Smooth muscle cell of the brain vasculature (primary cell): ENCODE measurements around the gene BPIFB3.

ENCODE experiments used
- DNase-seq: peaks from one replicate; pipeline ENCODE4 v3.0.0-alpha.2; 2012; ENCODE audit warnings: low read depth, low spot score

BPIFB3 gene, protein sequence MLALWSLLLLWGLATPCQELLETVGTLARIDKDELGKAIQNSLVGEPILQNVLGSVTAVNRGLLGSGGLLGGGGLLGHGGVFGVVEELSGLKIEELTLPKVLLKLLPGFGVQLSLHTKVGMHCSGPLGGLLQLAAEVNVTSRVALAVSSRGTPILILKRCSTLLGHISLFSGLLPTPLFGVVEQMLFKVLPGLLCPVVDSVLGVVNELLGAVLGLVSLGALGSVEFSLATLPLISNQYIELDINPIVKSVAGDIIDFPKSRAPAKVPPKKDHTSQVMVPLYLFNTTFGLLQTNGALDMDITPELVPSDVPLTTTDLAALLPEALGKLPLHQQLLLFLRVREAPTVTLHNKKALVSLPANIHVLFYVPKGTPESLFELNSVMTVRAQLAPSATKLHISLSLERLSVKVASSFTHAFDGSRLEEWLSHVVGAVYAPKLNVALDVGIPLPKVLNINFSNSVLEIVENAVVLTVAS

DNA sequence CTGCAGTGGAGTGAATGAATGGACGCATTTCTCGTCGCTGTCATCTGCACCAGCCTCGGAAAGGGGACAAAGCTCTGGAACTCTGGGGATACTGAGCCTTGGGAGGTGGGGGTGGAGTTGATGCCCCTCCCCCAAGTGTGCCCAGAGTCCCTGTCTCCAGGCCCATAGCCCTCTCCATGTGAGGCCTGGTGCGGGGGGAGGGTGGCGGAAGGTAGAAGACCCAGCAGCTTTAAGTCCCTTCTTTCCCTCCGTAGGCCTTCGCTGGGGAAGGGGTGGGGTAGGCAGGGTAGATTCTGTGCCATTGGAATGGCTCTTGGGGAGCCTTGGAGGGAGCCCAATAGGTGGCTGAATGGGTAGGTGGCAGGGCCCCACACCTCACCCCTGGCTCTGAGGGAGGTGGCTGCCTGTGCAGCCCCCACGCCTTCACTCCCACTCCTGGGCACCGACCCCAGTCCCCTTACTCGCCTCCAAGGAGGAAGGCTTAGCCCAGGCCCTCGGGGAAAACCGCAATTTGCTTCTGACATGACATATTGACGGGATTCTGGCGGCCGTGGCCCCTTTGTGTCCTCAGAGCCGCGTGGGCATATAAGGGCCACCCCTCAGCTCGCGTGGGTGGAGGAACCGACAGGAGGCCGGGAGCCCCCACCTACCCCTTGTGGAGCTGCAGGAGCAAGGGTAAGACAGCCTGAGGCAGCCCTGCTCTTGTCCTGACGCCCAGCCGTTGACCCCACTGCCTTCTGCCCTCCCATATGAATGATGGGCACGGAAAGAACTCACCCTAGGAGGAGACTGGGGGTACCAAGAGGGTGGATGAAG lies at the start of gene BPIFB3:
Gene BPIFB3, plus strand, starts transcription at position 613 of the 816 bp plus-strand sequence. CDS start 1,533 bp downstream, outside the sequence.
- DNase-seq: no peak

DNA sequence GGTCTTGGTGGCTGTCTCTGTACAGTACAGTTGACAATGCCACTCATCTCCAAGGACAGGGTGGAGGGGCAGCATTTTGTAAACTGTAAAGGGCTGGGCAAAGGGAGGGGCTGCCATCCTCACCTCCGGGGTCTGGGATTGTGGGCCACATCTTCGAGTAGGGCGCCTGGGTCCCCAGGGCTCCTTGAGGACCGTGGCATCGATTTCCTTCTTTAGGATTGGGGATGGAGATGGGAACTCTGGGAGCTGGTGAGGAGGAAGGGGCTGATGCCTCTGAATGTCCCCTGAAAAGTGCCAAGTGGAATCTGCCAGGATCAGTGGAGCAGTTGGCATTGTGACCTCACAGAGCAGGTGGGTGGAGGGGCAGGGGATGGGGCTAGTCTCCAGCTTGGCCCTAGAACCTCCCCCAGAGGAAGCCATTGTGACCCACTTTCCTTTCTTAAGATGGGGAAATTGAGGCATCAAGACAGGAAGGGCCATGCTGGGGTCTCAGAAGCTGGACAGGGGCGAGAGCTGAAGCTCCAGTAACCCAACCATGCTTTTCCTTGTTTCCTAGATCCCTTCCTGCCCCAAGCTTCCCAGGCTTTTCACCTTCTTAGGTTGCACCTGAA lies 49.5 kb upstream of the BPIFB3 start, which contains the start of gene SUN5:
Gene SUN5, minus strand, starts transcription at position 293 of the 611 bp plus-strand sequence. Its CDS starts 93 bp downstream, at position 200.
- DNase-seq: no peak

DNA sequence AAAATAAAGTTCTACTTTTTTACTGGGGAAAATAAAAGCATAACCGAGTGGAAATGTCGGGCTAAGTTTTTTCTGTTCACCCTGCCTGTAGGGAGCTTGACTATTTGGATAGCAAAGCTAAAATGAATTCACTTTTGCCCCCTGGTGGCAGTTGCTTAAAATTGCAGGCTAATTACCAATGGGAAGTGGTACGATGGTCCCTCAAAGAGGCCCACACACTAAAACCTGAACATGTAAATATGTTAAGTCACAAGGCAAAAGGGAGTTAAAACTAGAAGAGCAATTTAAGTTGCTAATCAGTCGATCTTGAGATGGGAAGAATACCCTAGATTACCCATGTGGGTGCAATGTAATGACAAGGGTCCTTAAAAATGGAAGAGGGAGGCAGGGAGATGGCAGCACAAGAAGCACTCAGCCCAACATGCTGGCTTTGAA lies 48.6 kb upstream of the BPIFB3 start:
- DNase-seq: no peak

DNA sequence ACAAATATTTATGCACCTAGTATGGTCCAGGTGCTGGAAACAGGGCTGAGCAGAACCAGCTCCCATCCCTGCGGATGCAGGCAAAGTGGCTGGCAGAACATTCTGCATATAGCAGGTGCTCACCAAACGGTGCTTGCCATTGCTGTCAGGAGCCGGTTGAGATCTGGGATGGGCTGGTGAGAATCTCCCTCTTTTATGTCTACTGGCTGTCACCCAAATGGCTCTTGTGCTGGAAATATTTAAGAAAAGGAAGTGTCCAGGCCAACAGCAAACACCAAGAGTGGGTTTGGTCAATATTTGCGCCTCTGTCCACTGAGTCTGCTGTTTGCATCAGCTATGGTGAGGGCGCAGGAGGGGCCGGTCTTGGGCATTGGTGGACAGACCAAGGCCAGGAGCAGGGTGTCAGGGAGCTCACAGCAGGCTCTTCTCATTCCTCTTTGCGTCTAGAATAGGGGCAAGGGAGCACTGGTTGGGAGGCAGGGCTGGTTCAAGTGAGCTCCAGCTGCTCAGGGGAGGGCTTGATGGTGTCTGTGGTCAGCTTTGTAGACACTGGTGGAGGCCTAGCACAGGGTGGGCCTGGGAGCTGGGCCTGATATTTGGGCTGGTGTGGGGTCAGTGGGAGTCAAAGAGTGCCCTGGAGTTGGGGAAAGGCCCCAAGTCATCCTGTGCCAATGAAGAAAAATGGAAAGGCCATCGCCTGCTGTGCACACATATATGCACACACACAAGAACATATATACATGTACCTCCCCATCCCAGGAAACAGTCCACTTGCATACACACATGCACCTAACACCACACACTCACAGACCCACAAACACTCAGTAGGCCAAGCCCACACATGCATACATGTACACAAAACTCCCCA lies 47.6 kb upstream of the BPIFB3 start:
- DNase-seq: no peak

DNA sequence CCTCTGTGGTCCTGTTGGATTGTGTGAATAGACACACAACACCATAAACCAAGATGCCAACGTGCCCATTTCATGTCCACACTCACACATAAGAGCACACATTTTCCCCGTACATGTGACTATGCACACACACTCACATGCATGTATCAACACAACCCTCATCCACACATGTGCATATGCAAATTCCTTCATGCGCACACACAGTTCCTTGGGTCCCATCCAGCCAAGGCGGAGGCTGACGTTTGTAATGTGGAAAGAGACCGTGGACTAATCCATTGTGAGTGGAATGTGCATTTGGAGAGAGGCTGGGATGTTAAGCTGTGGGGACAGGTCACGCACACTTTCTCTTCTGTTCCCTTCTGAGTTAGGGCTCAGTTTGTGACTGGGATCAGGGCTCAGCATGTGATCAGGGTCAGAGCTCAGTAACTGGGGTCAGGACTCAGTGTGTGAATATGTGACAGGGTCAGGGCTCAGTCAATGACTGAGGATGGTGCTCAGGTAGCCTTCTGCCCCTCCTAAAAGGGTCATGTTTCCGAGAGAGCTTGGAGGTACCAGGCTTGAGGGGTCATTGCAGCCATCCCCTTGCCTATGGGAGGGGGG lies 46.8 kb upstream of the BPIFB3 start:
- DNase-seq: no peak

DNA sequence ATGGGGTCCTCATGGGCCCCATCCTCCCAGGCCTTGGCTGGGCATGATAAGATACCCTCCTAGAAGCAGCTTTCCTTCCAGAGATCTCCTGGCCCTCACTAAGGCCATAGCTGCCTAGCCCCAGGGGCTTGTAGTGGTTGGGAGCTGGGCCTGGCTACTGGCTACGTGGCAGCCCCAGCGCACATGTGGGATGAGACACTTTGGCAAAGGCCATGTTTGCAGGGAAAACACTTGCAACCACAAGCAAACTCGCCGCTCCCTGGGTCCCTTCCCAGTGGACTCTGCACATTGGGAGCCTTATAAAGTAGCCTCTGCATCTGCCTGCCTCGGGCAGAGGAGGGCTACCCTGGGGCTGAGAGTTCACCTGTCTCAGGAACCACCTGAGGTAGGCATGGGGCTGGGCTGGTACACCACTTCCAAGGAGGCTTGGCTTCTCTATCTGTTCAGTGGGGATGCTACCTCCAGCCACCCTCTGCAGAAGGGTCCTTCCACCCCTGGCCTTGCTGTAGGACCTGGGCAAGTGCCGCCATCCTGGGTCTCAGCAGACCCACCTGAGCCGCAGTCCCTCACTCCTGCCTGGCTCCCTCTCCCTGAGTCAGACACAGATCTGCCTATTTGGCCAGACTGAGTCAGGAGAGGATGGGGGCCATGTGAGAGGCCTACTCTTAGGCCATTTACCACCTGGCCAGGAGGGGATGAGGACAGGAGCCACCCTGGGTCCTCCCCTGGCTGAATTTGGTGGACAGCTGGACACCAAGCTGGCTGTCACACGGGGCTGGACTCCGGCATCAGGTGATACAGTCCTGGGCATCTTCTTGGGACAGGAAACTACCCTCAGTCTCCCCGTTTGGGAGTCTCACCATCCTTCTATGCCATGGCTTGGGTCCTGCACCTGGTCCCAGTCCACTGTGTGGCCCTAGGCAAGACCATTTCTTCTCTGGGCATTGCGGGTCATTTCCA lies 46.0 kb upstream of the BPIFB3 start, which contains the start of gene BPIFB2:
Gene BPIFB2, plus strand, starts transcription at position 329 of the 960 bp plus-strand sequence. CDS start 871 bp downstream, outside the sequence.
- no peak for DNase-seq

DNA sequence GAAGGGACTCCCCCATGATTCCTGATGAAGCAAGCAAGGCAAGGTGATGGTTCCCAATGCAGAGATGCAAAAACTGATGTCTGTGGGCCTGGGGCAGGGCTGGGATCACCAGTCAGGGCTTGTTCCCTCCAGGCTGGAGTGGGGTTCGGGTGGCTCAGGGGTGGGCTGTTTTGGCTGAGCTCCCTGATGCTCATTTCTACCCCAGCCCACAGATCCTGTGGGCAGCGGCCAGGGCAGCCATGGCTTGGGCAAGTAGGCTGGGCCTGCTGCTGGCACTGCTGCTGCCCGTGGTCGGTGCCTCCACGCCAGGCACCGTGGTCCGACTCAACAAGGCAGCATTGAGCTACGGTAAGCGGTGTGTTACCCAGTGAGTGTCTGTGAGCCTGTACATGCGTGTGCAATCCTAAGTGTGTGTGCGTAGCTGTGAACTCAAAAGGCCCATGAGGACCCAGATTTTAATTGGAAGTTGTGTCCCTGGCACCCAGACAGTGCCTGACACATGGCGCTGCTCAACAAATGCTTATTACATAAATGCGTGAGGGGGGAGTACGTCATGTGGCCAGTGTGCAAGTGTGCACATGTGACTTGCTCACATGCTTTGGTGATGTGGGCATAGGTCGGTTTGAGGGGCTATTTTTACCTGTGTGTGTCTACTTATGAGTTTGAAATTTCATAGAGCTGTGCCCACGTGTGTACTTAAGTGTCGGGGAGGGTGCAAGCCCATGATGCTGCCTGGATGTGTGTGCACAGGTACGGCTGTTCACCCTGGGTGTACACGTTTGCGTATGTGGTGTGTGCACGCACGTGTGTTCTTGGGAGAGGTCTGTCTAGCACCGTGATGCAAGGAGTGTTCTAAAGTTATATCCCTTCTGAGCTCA lies 45.1 kb upstream of the BPIFB3 start:
- no peak for DNase-seq

DNA sequence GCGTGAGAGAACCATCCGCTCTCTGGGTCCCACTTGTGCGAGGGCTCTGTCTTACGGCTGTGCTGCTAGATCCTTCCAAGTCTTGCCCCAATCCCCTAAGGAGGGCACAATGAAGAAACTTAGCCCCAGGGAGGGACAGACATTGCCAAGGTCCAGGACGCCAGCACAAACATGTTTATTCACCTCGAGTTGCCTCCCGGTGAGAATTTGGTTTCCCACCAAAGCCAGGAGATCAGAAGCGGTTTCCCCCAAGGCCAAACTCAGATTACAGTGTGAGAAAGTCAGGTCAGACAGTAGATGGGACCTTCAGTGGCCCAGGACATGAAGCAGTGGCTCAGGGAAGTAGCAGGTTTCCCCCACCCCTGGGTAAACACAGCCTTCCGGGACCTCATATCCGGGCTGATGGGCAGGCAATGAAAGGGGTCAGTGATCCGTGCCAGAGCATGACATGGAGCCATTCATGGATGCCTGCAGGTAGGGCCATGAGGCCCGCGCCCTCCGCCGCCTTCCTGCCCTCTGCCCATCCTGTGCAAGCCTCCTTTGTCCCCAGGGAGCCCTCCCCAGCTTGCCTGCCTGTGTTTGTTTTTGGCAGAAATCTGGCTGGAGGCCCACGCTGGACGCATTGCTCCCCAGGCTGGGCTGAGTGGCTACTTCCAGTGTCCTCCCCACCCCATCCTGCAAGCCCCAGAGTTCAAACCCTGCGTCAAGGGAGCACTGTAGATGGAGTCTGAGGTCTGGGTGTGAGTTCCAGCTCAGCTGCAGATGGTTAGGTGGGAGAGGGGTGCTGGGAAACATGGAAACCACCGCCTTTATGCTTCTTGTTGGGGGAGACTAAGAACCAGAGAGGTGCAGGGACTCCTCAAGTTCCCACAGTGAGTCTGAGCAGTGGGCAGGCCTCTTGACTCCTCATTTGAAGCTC lies 44.2 kb upstream of the BPIFB3 start:
- DNase-seq: no peak

DNA sequence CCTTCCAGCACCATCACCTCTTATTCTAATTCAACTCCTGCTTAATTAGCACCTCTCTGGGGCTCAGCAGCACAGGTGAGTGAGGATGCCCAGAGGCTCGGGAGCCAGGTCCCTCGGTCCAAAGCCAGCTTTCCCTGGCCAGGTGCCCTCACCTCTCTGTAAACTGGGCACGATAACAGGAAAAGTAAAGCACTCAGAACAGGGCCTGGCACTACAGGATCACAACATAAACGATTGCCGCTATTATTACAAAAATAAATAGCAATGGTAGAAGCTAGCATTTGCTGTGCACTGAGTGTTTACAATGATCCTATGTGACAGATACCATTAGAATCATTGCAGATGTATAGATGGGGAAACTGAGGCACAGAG lies 43.6 kb upstream of the BPIFB3 start:
- no peak for DNase-seq

DNA sequence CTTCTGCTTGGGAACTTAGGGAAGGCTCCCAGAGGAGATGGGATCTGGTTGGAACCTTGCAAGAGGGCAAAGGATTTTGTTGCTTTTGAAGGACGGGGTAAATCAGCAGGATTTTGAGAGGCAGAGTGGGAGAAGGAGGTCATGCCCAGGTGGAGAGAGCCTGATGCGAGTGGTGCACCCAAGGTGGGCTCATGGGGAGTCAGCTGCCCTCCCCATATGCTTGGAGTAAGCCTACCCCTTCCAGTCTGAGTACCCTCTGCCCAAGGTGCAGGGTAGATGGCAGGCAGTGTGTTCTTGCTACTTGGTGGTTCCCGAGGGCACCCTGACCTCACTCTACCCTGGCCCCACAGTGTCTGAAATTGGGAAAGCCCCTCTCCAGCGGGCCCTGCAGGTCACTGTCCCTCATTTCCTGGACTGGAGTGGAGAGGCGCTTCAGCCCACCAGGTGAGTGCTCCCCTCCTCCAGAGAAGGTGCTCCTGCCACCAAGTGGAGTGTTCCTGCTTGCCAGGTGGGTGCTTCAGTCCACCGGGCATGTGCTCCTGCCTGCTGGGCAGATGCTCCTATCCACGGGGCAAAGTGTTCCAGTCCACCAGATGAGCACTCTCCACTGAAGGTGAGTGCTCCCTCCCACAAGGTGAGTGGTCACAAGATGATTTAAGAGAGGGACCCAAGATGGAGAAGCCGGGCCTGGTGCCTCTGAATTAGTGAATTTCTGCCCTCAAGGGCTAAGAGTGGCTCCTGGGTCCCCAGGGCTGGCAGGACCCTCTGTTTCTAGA lies 42.8 kb upstream of the BPIFB3 start:
- no peak for DNase-seq

DNA sequence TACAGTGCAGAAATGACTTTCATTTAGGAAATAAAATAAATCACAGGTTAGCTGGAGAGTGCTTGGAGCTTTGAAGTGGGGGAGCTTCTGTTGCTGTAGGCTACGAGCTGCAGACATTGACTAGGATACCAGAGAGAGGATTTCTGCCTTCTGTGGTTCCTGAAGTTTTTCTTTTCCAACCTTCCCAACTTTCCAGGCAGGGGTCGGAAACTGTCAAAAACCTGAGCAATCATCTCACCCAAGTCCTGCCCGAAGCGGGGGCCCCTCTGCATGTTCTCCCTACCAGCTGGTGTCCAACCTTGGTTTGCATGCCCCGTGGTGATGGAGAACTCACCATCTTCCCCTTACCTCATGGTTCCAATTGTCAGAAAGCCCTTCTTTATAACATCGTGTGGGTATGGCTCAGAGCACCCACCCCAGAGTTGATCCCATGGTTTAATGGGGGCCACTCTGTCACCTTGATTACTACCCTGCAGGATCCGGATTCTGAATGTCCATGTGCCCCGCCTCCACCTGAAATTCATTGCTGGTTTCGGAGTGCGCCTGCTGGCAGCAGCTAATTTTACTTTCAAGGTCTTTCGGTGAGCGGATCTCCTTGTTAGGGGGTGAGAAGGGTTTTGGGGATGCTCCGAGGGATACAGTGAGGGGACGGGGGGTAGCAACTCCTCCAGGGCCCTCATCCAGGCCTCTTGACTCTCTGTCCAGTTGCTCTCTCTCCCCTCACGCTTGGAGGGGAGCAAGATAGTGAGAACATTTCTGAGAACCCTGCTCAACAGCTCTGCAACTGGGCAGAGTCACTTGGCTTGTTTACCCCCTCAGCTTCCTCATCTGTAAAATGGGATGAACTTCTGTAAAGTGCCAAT lies 41.1 kb upstream of the BPIFB3 start:
- no peak for DNase-seq

DNA sequence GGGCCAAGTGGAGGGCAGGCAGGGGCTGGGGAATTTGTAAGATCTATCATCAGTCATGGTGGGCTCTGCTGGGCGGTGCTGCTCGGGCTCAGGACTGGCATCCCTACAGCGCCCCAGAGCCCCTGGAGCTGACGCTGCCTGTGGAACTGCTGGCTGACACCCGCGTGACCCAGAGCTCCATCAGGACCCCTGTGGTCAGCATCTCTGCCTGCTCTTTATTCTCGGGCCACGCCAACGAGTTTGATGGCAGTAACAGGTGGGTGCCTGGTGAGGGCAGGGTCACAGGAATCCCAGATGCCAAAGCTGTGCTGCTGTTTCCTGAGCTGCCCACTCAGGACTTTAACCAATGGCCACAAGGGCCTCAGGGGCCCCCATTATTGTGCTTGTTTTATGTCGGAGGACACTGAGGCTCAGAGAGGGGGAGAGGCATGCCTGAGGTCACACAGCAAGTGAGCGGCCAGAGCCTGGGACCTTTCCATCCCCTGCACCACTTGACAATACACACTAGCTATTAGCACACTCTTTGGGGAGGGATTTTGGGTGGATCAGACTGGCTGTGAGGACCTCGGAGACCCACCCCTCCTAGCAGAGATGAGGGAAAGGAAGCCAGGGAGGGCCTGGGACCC lies 39.9 kb upstream of the BPIFB3 start:
- DNase-seq: no peak

DNA sequence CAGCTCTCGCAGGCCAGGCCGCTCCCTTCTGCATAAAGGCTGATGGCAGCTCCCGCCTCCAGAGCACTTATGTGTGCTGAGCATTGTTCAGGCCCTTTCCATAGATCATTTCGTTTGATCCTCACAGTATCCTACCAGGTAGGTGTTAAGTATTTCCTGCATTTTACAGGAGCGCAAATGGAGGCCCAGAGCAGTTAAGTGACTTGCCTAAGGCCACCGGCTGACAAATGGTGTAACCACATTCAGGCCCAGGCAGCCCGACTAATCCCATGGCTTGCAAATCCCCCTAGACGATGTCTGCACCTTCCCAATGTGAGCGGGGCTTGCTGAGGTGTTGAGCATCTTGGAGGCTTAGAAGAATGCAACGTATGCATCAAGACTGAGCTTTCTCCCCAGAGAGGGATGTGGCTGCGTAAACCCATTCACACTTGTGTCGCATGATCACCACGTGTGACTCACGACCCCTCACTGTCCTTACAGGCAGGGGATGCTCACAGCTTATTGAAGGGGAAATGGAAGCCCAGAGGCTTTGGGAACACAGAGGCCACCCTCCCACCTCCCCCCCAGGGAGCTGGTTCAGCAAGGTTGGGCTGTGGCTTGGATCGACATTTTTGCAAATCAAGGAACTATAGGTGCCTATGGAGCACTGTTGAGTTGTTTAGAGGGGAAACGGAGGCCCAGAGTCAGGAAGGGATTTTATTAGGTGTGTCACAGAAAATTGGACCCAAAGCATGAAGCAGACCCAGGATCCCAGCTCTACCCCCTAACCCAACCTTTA lies 39.2 kb upstream of the BPIFB3 start:
- no peak for DNase-seq

DNA sequence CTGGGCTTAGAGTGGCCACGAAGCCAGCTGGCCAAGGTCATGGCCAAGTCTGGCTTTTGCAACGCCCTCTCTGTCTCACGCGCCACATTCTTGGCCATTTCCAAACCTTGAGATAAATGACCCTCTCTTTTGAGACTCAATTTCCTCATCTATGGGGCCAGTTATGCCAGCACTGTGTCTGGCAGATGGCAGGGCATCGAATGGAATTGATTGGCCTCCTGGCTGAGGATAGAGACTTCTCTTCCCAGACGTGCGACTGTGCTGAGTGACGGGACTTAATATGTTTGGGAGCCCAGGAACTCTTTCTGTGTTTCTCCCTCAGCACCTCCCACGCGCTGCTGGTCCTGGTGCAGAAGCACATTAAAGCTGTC lies 38.6 kb upstream of the BPIFB3 start:
- no peak for DNase-seq
